Measurements from ENCODE around the gene TBCE.

TBCE gene

GRCh38 chr1:235367000-235367908 is at the start of gene TBCE:
TBCE (plus strand) TSS chr1:235367427; CDS start chr1:235380050, 12,623 bp downstream.
- peak; percentile 26 to 63 (median 55) for DNase-seq

- no peak for DNase-seq
Measured at GRCh38 chr1:235319255-235319654, 48.0 kb upstream of the TBCE start.

- DNase-seq: no peak
Measured at GRCh38 chr1:235320521-235321179, 46.6 kb upstream of the TBCE start.

GRCh38 chr1:235324296-235324695 is 42.9 kb upstream of the TBCE start:
- no peak for DNase-seq

GRCh38 chr1:235325139-235325538 is 42.1 kb upstream of the TBCE start:
- no peak for DNase-seq

GRCh38 chr1:235325854-235326253 is 41.4 kb upstream of the TBCE start:
- no peak for DNase-seq

- peak; percentile 24 to 49 (median 34) for DNase-seq
Measured at GRCh38 chr1:235326719-235327558, 40.3 kb upstream of the TBCE start.

GRCh38 chr1:235327559-235328270 is 39.5 kb upstream of the TBCE start, which contains the start of gene ARID4B:
ARID4B (minus strand) TSS chr1:235328179; CDS start chr1:235326919, 1,260 bp downstream.
- peak; percentile 32 to 71 (median 66) for DNase-seq

GRCh38 chr1:235328271-235329138 is 38.7 kb upstream of the TBCE start, which contains the start of gene GGPS1:
GGPS1 (plus strand) TSS chr1:235328570; CDS start chr1:235335265, 6,695 bp downstream.
- peak; percentile 97 to 99 (median 98) for DNase-seq

GRCh38 chr1:235329139-235329902 is 37.9 kb upstream of the TBCE start:
- peak in 2 of 4 experiments; percentile 32 to 34 for DNase-seq

GRCh38 chr1:235330918-235331285 is 36.3 kb upstream of the TBCE start:
- no peak for DNase-seq

- no peak for DNase-seq
Measured at GRCh38 chr1:235331401-235331800, 35.8 kb upstream of the TBCE start.

- DNase-seq: no peak
Measured at GRCh38 chr1:235336903-235337302, 30.3 kb upstream of the TBCE start.

- no peak for DNase-seq
Measured at GRCh38 chr1:235339746-235340145, 27.5 kb upstream of the TBCE start.

- no peak for DNase-seq
Measured at GRCh38 chr1:235341334-235341733, 25.9 kb upstream of the TBCE start.

GRCh38 chr1:235342039-235342438 is 25.2 kb upstream of the TBCE start:
- no peak for DNase-seq

GRCh38 chr1:235342471-235342870 is 24.8 kb upstream of the TBCE start:
- no peak for DNase-seq

- DNase-seq: no peak
Measured at GRCh38 chr1:235343726-235344125, 23.5 kb upstream of the TBCE start.

GRCh38 chr1:235351441-235351840 is 15.8 kb upstream of the TBCE start:
- DNase-seq: no peak

GRCh38 chr1:235351898-235352297 is 15.3 kb upstream of the TBCE start:
- no peak for DNase-seq

Measured in activated naive CD4-positive, alpha-beta T cell (primary cell).